AG09319 (cell line): ENCODE measurements around the gene C2CD3.

Experiments used
- DNase-seq: peaks from one replicate; pipeline ENCODE4 v3.0.0-alpha.2; 2010; ENCODE audit warnings: low read depth; ENCODE audit errors: extremely low read depth
- CTCF ChIP-seq: IDR thresholded peaks from 2 replicates; pipeline ENCODE4 v1.5.1; 2011; ENCODE audit warnings: low read depth, mild to moderate bottlenecking, inconsistent platforms, low read length, moderate library complexity

C2CD3 gene

GRCh38 chr11:74004046-74004695 lies 166.6 kb downstream of the C2CD3 start:
- no peak for TF ChIP-seq CTCF
- no peak for DNase-seq

GRCh38 chr11:74002832-74003231 lies 168.0 kb downstream of the C2CD3 start:
- no peak for DNase-seq
- no peak for TF ChIP-seq CTCF

- no peak for DNase-seq
Measured at GRCh38 chr11:74001822-74002286, 168.9 kb downstream of the C2CD3 start.

GRCh38 chr11:74000307-74001133 lies 170.3 kb downstream of the C2CD3 start:
- DNase-seq: no peak
- no peak for TF ChIP-seq CTCF

More at GRCh38 chr11:74001822-74002286, 168.9 kb downstream of the C2CD3 start:
- no peak for TF ChIP-seq CTCF

- no peak for TF ChIP-seq CTCF
- no peak for DNase-seq
Measured at GRCh38 chr11:73999581-74000306, 171.1 kb downstream of the C2CD3 start.

- DNase-seq: no peak
- no peak for TF ChIP-seq CTCF
Measured at GRCh38 chr11:73998846-73999575, 171.8 kb downstream of the C2CD3 start.
